ENCODE data around the gene LPP.

GRCh38 chr3:188683032-188683521 is 529.1 kb downstream of the LPP start:
- TF ChIP-seq CTCF (IDR thresholded peaks at IDR 0.05; ENCODE audit: borderline replicate concordance, extremely low read depth, low read length, poor library complexity, severe bottlenecking), result no peak
- no peak for TF ChIP-seq EZH2 (IDR thresholded peaks at IDR 0.05; ENCODE audit: borderline replicate concordance, low read depth, low read length, severe bottlenecking)

Data from DND-41 (cell line).